ENCODE measurements around the gene TMEM95.

The TMEM95 gene

DNA sequence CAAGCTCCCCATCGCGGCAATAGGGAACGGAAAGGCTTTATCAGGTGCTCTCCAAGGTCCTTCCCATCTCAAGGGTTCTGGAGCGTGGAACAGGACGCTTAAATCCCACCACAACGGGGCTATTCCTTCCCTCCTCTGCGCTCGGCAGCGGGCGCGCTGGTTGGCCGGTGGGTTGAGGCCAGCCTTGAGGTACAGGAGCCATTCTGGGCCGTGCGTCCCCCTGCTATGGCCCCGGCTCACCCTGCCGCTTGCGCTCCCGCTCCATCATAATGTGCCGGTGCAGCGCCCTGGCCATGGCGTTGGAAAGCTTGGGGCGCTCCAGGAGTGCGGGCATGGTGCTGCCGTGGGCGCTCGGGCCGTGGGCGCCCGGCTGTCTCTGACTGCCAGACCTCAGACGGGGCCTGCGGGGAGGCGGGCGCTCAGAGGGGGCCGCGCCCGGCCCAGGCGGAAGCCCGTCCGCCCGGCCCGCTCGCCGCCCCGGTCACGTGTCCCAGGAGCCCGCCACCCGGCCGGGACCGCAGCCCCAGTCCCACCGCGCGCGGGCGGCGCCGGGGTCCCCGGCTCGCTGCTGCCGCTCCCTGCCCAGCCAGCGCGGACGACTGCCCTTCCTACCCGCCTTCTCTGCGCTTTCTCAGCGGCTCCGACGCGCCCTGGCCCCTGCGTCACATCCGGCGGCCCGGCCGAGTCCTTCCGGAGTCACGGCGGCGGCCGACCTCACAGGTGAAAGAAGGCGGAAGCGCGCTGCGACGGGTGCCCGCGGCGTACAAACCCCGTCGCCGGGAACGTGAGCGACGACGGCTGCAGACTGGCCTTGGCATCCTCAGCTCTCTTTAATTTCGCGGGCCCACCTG lies 40.0 kb upstream of the TMEM95 start, which contains the start of gene GPS2:
Gene GPS2 (minus strand): TSS at position 642 of the 851 bp plus-strand sequence. CDS start 308 bp downstream, at position 334.
- Histone ChIP-seq H3K9me3 (ENCODE audit: control insufficient read depth, low read length) (no peaks in the 10 kb centered on the region), H3K4me3 (ENCODE audit: low read length) (peak within 1 kb of the TSS; percentile 90), H3K9ac (ENCODE audit: low read length) (peak within 1 kb of the TSS; percentile 91), H3K36me3 (ENCODE audit: control insufficient read depth, insufficient read depth, low read length, severe bottlenecking) (peaks cover 67% of the 10 kb centered on the region), H3K27me3 (replicated peaks; ENCODE audit: control insufficient read depth, insufficient read depth, low read length) (no peaks in the 10 kb centered on the region), H3K4me1 (ENCODE audit: control insufficient read depth, insufficient read depth, low read length) (peaks cover 46% of the 10 kb centered on the region)
- peak; percentile 93 for DNase-seq (ENCODE audit: low read depth)

DNA sequence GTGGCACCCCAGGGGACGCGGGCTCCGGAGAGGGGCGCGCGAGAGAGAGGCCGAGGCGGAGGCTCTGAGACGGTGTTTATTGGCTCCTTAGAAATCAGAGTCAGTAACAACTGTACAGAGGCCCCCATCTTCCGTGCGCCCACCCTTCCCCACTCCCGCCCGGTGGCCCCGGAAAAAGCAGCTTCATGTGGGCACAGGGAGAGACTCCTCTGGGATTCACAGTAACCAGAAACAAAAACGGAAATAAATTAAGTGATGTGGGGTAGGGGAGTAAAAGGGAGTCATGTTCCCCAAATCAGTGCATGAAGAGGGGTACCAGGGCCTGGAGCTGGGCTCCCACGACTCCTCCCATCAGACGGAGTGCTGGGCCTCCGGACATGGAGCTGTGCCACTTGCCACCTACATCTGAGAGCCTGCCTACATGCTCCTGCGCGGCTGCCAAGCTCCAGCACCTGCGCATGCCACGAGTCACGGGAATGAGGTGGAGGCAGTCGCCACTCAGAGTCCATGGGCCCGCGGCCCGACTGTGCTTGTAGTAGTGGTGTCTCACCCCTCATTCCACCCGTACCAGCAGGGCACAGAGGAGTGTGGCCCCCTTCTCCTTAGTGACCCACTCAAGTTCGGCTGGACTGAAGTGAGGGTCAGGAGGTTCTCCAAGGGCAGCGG lies 39.3 kb upstream of the TMEM95 start:
- Histone ChIP-seq H3K27me3 (replicated peaks; ENCODE audit: control insufficient read depth, insufficient read depth, low read length) (no peaks in the 10 kb centered on the region), H3K9ac (ENCODE audit: low read length) (peak overlapping the region; percentile 91), H3K9me3 (ENCODE audit: control insufficient read depth, low read length) (no peaks in the 10 kb centered on the region), H3K4me1 (ENCODE audit: control insufficient read depth, insufficient read depth, low read length) (peaks cover 39% of the 10 kb centered on the region), H3K36me3 (ENCODE audit: control insufficient read depth, insufficient read depth, low read length, severe bottlenecking) (peaks cover 65% of the 10 kb centered on the region), H3K4me3 (ENCODE audit: low read length) (peak overlapping the region; percentile 90)
- DNase-seq (ENCODE audit: low read depth) = no peak

- no peak overlapping the region for H3K9ac ChIP-seq (ENCODE audit: low read length)
- peaks cover 66% of the 10 kb centered on the region for H3K36me3 ChIP-seq (ENCODE audit: control insufficient read depth, insufficient read depth, low read length, severe bottlenecking)
- no peaks in the 10 kb centered on the region for H3K27me3 ChIP-seq (replicated peaks; ENCODE audit: control insufficient read depth, insufficient read depth, low read length)
- no peak overlapping the region for H3K4me3 ChIP-seq (ENCODE audit: low read length)
- H3K9me3 ChIP-seq (ENCODE audit: control insufficient read depth, low read length) = no peaks in the 10 kb centered on the region
- no peak for DNase-seq (ENCODE audit: low read depth)
- H3K4me1 ChIP-seq (ENCODE audit: control insufficient read depth, insufficient read depth, low read length) = peaks cover 29% of the 10 kb centered on the region
Observed at GRCh38 chr17:7317161-7317803, 37.7 kb upstream of the TMEM95 start.

GRCh38 chr17:7318121-7318860 lies 36.7 kb upstream of the TMEM95 start:
- Histone ChIP-seq H3K4me3 (ENCODE audit: low read length) (no peak overlapping the region), H3K27me3 (replicated peaks; ENCODE audit: control insufficient read depth, insufficient read depth, low read length) (no peaks in the 10 kb centered on the region), H3K9ac (ENCODE audit: low read length) (no peak overlapping the region), H3K9me3 (ENCODE audit: control insufficient read depth, low read length) (no peaks in the 10 kb centered on the region), H3K36me3 (ENCODE audit: control insufficient read depth, insufficient read depth, low read length, severe bottlenecking) (peaks cover 66% of the 10 kb centered on the region), H3K4me1 (ENCODE audit: control insufficient read depth, insufficient read depth, low read length) (peaks cover 19% of the 10 kb centered on the region)
- DNase-seq (ENCODE audit: low read depth) = no peak

DNA sequence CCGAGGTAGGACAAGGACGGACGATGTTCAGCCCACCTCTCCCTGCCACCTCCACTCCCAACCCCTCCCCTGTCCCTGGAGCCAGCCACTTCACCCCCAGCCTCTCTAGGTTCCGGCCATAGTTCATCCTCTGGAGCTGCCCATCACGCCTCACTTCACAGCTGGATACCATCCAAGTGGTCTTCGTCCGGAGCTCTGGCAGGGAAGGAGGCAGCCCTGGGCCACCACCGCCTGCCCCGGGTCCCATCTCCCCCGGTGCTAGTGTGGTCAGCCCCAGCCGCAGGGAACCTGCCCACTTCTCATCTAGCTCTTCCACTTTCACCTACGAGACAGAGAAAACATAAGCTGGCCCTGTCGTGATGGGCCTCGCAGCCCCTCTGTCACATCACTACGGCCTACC lies 33.5 kb upstream of the TMEM95 start:
- DNase-seq (ENCODE audit: low read depth) = no peak
- Histone ChIP-seq H3K9me3 (ENCODE audit: control insufficient read depth, low read length) (no peaks in the 10 kb centered on the region), H3K36me3 (ENCODE audit: control insufficient read depth, insufficient read depth, low read length, severe bottlenecking) (peaks cover 77% of the 10 kb centered on the region)

GRCh38 chr17:7322520-7323194 lies 32.3 kb upstream of the TMEM95 start:
- no peaks in the 10 kb centered on the region for H3K9me3 ChIP-seq (ENCODE audit: control insufficient read depth, low read length)
- no peak for DNase-seq (ENCODE audit: low read depth)
- H3K36me3 ChIP-seq (ENCODE audit: control insufficient read depth, insufficient read depth, low read length, severe bottlenecking) = peaks cover 71% of the 10 kb centered on the region
- peaks cover 2% of the 10 kb centered on the region for H3K4me1 ChIP-seq (ENCODE audit: control insufficient read depth, insufficient read depth, low read length)
- no peak overlapping the region for H3K9ac ChIP-seq (ENCODE audit: low read length)
- no peaks in the 10 kb centered on the region for H3K27me3 ChIP-seq (replicated peaks; ENCODE audit: control insufficient read depth, insufficient read depth, low read length)
- H3K4me3 ChIP-seq (ENCODE audit: low read length) = no peak overlapping the region

More for the DNA sequence above, 33.5 kb upstream of the TMEM95 start:
- H3K27me3 ChIP-seq (replicated peaks; ENCODE audit: control insufficient read depth, insufficient read depth, low read length) = no peaks in the 10 kb centered on the region
- no peak overlapping the region for H3K4me3 ChIP-seq (ENCODE audit: low read length)
- H3K4me1 ChIP-seq (ENCODE audit: control insufficient read depth, insufficient read depth, low read length) = no peaks in the 10 kb centered on the region
- H3K9ac ChIP-seq (ENCODE audit: low read length) = no peak overlapping the region

- H3K9ac ChIP-seq (ENCODE audit: low read length) = no peak overlapping the region
- H3K4me1 ChIP-seq (ENCODE audit: control insufficient read depth, insufficient read depth, low read length) = peaks cover 12% of the 10 kb centered on the region
- H3K9me3 ChIP-seq (ENCODE audit: control insufficient read depth, low read length) = no peaks in the 10 kb centered on the region
- DNase-seq (ENCODE audit: low read depth) = peak; percentile 59
- H3K27me3 ChIP-seq (replicated peaks; ENCODE audit: control insufficient read depth, insufficient read depth, low read length) = no peaks in the 10 kb centered on the region
- H3K4me3 ChIP-seq (ENCODE audit: low read length) = no peak overlapping the region
- peaks cover 59% of the 10 kb centered on the region for H3K36me3 ChIP-seq (ENCODE audit: control insufficient read depth, insufficient read depth, low read length, severe bottlenecking)
Observed at GRCh38 chr17:7323731-7324437, 31.1 kb upstream of the TMEM95 start.

DNA sequence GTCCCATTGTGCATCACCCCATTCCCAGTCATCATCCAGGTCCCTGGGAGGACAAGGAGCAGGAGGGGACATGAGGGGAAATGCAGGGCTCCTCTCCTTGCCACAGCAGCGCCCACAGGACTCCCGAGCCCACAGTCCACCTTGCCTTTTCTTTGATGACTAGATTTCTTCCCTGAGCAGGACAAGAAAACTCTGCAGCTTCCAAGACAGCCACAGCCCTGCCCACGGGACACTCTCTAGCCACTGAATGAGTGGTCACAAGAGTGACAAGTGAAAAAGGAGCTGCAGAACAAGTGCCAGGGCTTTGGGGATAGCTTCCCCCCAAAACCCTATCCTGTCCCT lies 30.5 kb upstream of the TMEM95 start:
- peaks cover 57% of the 10 kb centered on the region for H3K36me3 ChIP-seq (ENCODE audit: control insufficient read depth, insufficient read depth, low read length, severe bottlenecking)
- no peak overlapping the region for H3K4me3 ChIP-seq (ENCODE audit: low read length)

DNA sequence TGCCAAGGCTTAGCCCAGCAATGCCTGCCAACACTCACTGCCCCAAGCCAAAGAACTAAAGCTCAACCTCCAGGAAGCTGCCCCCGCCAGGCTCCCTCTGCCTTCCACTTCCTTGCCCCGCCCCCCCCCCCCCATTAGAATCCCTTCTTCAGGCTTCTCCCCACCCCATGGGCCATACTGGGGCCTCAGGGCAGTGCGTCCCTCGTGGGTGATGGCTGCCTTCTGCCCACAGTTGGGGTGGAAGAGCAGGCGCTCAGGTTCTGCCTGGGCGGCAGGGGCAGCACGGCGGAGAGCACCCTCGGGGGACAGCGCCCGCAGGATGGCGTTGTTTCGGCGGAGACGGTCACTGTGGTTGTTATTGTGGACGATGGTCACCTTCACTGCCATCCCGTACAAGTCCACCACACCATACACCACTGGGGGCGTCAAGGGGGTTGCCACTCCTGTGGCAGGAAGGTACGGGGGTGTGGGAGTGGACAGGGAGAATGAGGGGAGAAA lies 29.9 kb upstream of the TMEM95 start:
- Histone ChIP-seq H3K9ac (ENCODE audit: low read length) (no peak overlapping the region), H3K9me3 (ENCODE audit: control insufficient read depth, low read length) (no peaks in the 10 kb centered on the region), H3K36me3 (ENCODE audit: control insufficient read depth, insufficient read depth, low read length, severe bottlenecking) (peaks cover 57% of the 10 kb centered on the region), H3K4me1 (ENCODE audit: control insufficient read depth, insufficient read depth, low read length) (peaks cover 12% of the 10 kb centered on the region), H3K4me3 (ENCODE audit: low read length) (no peak overlapping the region), H3K27me3 (replicated peaks; ENCODE audit: control insufficient read depth, insufficient read depth, low read length) (no peaks in the 10 kb centered on the region)
- DNase-seq (ENCODE audit: low read depth) = no peak

More for the DNA sequence above, 30.5 kb upstream of the TMEM95 start:
- peaks cover 12% of the 10 kb centered on the region for H3K4me1 ChIP-seq (ENCODE audit: control insufficient read depth, insufficient read depth, low read length)
- H3K9ac ChIP-seq (ENCODE audit: low read length) = no peak overlapping the region
- no peaks in the 10 kb centered on the region for H3K9me3 ChIP-seq (ENCODE audit: control insufficient read depth, low read length)
- DNase-seq (ENCODE audit: low read depth) = no peak
- H3K27me3 ChIP-seq (replicated peaks; ENCODE audit: control insufficient read depth, insufficient read depth, low read length) = no peaks in the 10 kb centered on the region

- H3K9ac ChIP-seq (ENCODE audit: low read length) = no peak overlapping the region
- peaks cover 15% of the 10 kb centered on the region for H3K4me1 ChIP-seq (ENCODE audit: control insufficient read depth, insufficient read depth, low read length)
- H3K36me3 ChIP-seq (ENCODE audit: control insufficient read depth, insufficient read depth, low read length, severe bottlenecking) = peaks cover 46% of the 10 kb centered on the region
- no peaks in the 10 kb centered on the region for H3K9me3 ChIP-seq (ENCODE audit: control insufficient read depth, low read length)
- H3K27me3 ChIP-seq (replicated peaks; ENCODE audit: control insufficient read depth, insufficient read depth, low read length) = no peaks in the 10 kb centered on the region
- no peak overlapping the region for H3K4me3 ChIP-seq (ENCODE audit: low read length)
- DNase-seq (ENCODE audit: low read depth) = no peak
Observed at GRCh38 chr17:7326186-7326585, 28.8 kb upstream of the TMEM95 start.

All from adipocyte (in vitro differentiated cells).